SJCRH30 (cell line): ENCODE data around the gene CORIN. TPM values are rescaled to one million over a fixed set of nuclear protein-coding genes. Genes with fewer than 3 reads are reported as not detected.
A peak's percentile ranks its signal among the peaks of the same experiment; 100 is the strongest.
"Not testable (repeated sequence)": the region's sequence is repeated elsewhere in the genome, so short reads cannot be mapped to it uniquely, and the experiment has no call there.

Experiments
- DNase-seq, 2 experiments: peaks; one replicate each; pipeline ENCODE4 v3.0.0-alpha.2; 2015 to 2020
- H3K27ac ChIP-seq: fragments of 250-450 bp; sonication (Bioruptor Pico); 2 replicates; pipeline ENCODE4 v1.5.1; 2020; ENCODE audit warnings: mild to moderate bottlenecking, moderate library complexity
- H3K27me3 ChIP-seq: fragments of 250-450 bp; sonication (Bioruptor Pico); 2 replicates; pipeline ENCODE4 v1.5.1; 2020; ENCODE audit warnings: mild to moderate bottlenecking, moderate library complexity
- H3K36me3 ChIP-seq: fragments of 250-450 bp; sonication (Bioruptor Pico); 2 replicates; pipeline ENCODE4 v1.5.1; 2020; ENCODE audit warnings: mild to moderate bottlenecking, moderate library complexity
- H3K4me1 ChIP-seq: fragments of 250-450 bp; sonication (Bioruptor Pico); 2 replicates; pipeline ENCODE4 v1.5.1; 2020; ENCODE audit warnings: mild to moderate bottlenecking, moderate library complexity
- H3K4me3 ChIP-seq: fragments of 250-450 bp; sonication (Bioruptor Pico); 2 replicates; pipeline ENCODE4 v1.5.1; 2020; ENCODE audit warnings: mild to moderate bottlenecking, moderate library complexity
- H3K9me3 ChIP-seq: fragments of 250-450 bp; sonication (Bioruptor Pico); replicated peaks from 2 replicates; pipeline ENCODE4 v1.5.1; 2020; ENCODE audit warnings: mild to moderate bottlenecking, moderate library complexity
- total RNA-seq: library from RNA; depleted of rRNA; stranded (reverse); fragments of >200 nt; shearing (Covaris generic); gene quantifications from 2 replicates; pipeline ENCODE4 v1.2.3, GENCODE V29; 2014

Gene CORIN
- total RNA-seq, 1 experiment from 2014 or later: 0.38 TPM

- Histone ChIP-seq H3K36me3 (no peaks in the 10 kb centered on the region), H3K4me1 (no peaks in the 10 kb centered on the region), H3K9me3 (no peaks in the 10 kb centered on the region), H3K27me3 (peaks cover 1% of the 10 kb centered on the region; the same call in 1 of the 2 replicates), H3K4me3 (no peak overlapping the region), H3K27ac (no peak overlapping the region)
- DNase-seq: no peak
Measured at GRCh38 chr4:47711183-47711582, 126.7 kb downstream of the CORIN start.

- H3K9me3 ChIP-seq, H3K4me3 ChIP-seq, H3K27ac ChIP-seq, H3K4me1 ChIP-seq, H3K36me3 ChIP-seq, DNase-seq, H3K27me3 ChIP-seq: not testable (repeated sequence)
Measured at GRCh38 chr4:47706352-47706751, 131.5 kb downstream of the CORIN start.

DNA sequence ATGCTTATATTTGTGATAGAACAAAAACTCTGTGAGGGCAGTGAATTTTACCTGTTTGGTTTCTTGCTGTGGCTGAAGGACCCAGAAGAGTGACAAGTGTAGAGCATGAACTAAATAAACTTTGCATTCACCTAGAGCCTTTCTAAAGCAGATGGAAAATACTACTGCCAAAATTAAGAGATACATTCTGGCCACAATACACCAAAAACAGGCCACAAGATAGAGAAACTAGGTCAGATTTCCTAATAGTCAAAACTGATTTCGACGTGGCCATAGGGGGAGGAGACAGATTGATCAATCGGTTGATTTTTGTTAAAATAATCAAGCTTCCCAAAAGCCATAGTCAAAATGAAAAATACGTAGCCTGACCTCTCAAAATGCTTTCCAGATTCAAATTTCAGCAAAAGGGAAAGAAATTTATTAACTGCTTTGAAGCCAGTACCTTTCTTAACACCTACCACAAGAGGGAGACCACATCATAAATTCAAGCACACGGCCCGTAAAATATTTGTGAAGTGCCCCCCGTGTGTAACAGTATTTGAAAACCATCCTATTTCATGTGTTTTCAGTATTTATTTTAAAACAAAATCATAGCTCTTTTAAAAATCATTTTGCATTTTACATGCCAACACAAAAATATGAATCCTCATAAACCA is 132.4 kb downstream of the CORIN start:
- no peaks in the 10 kb centered on the region for H3K36me3 ChIP-seq
- peak in 1 of 2 experiments; percentile 15 for DNase-seq
- no peaks in the 10 kb centered on the region for H3K9me3 ChIP-seq
- no peak overlapping the region for H3K27ac ChIP-seq
- peaks cover 10% of the 10 kb centered on the region for H3K27me3 ChIP-seq
- H3K4me3 ChIP-seq: no peak overlapping the region
- H3K4me1 ChIP-seq: no peaks in the 10 kb centered on the region

- H3K9me3 ChIP-seq: no peaks in the 10 kb centered on the region
- DNase-seq: peak; percentile 14 to 39
Measured at GRCh38 chr4:47704693-47705325, 133.1 kb downstream of the CORIN start.

GRCh38 chr4:47703956-47704355 is 133.9 kb downstream of the CORIN start:
- no peaks in the 10 kb centered on the region for H3K9me3 ChIP-seq

More at GRCh38 chr4:47704693-47705325, 133.1 kb downstream of the CORIN start:
- Histone ChIP-seq H3K4me1 (no peaks in the 10 kb centered on the region), H3K36me3 (no peaks in the 10 kb centered on the region), H3K27ac (no peak overlapping the region), H3K27me3 (peaks cover 10% of the 10 kb centered on the region), H3K4me3 (no peak overlapping the region)

DNA sequence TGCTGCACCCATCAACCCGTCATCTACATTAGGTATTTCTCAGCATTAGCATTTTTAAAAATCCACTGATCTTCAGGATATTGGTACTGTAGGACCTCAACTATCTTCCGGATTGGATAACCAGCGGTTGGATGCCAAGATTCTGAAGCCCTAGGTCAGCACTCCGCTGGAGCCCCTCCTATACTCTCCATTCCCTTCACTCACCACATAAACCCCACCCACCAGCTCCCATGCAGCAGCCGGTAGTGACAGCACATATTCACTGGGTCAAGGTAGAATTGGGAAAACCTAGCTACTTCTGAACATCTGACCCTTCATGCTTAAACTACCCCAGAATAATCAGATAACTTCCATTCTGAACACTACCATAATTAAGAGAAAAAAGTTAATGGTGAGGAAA is 134.9 kb downstream of the CORIN start:
- H3K4me1 ChIP-seq: no peaks in the 10 kb centered on the region
- no peaks in the 10 kb centered on the region for H3K36me3 ChIP-seq
- peaks cover 10% of the 10 kb centered on the region for H3K27me3 ChIP-seq
- no peak overlapping the region for H3K27ac ChIP-seq
- no peak overlapping the region for H3K4me3 ChIP-seq
- H3K9me3 ChIP-seq: no peaks in the 10 kb centered on the region
- no peak for DNase-seq

More at GRCh38 chr4:47703956-47704355, 133.9 kb downstream of the CORIN start:
- Histone ChIP-seq H3K27me3 (peaks cover 10% of the 10 kb centered on the region), H3K4me3 (no peak overlapping the region), H3K36me3 (no peaks in the 10 kb centered on the region), H3K27ac (no peak overlapping the region), H3K4me1 (no peaks in the 10 kb centered on the region)
- no peak for DNase-seq

DNA sequence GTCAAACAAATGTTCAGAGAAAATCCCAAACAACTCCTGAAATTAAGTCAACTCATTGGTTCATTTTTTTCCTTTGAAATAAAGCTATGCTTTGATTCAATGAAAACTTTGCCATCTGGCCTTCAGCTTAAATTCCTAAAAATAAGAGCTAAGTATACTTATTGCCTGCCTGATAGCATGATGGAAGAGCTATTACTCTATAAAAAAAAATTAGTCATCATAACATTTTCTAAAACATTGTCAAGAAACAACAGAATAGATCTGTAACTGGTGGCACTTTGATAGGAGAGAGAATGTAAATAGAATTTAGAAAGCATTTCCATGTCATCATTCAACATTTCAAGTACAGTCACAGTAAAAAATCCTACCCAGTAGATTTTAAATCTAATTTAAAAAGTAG is 136.6 kb downstream of the CORIN start:
- H3K27ac ChIP-seq: no peak overlapping the region
- no peak for DNase-seq
- H3K27me3 ChIP-seq: peaks cover 10% of the 10 kb centered on the region; the same call in 1 of the 2 replicates
- H3K9me3 ChIP-seq: no peaks in the 10 kb centered on the region
- no peak overlapping the region for H3K4me3 ChIP-seq
- H3K4me1 ChIP-seq: no peaks in the 10 kb centered on the region
- no peaks in the 10 kb centered on the region for H3K36me3 ChIP-seq

DNA sequence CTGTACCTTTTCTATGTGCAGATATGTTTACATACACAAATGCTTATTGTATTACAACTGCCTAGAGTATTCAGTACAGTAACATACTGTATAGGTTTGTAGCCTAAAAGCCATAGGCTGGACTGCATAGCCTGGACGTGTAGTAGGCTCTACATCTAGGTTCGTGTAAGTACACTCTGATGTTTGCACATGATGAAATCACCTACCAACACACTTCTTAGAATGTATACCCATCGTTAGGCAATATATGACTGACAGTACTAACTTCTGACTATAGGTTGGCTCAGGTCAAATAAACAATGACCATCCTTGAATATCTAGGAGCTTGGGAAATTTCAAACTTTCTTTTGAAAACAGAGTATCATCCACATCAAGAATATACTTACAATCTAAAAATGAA is 139.0 kb downstream of the CORIN start:
- no peak for DNase-seq
- Histone ChIP-seq H3K36me3 (0 out of 2 replicates have a peak, but pooled peaks cover 1% of the 10 kb centered on the region), H3K4me1 (no peaks in the 10 kb centered on the region), H3K27me3 (no peaks in the 10 kb centered on the region), H3K27ac (no peak overlapping the region), H3K4me3 (no peak overlapping the region), H3K9me3 (no peaks in the 10 kb centered on the region)

DNA sequence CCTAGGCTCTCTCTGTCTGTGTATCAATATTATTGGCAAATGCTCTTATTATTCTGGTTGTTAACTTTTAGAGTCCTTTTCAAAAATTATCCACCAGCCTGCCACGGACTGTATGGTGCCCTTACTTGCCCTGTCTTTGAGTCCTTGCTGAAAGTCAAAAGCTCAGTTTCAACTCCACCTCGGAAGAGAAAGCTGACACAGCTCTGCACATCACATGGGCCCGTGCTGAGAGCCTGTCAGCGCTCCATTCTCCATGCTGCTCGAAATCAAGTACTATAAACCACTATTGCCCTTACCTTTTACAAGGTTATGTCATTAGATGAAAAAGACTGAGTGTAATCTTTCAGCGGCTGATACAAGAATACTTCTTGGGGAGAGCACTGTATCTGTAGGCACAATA is 141.0 kb downstream of the CORIN start:
- Histone ChIP-seq H3K27ac (no peak overlapping the region), H3K4me3 (no peak overlapping the region), H3K36me3 (0 out of 2 replicates have a peak, but pooled peaks cover 2% of the 10 kb centered on the region), H3K4me1 (no peaks in the 10 kb centered on the region), H3K9me3 (no peaks in the 10 kb centered on the region), H3K27me3 (no peaks in the 10 kb centered on the region)
- DNase-seq: no peak

DNA sequence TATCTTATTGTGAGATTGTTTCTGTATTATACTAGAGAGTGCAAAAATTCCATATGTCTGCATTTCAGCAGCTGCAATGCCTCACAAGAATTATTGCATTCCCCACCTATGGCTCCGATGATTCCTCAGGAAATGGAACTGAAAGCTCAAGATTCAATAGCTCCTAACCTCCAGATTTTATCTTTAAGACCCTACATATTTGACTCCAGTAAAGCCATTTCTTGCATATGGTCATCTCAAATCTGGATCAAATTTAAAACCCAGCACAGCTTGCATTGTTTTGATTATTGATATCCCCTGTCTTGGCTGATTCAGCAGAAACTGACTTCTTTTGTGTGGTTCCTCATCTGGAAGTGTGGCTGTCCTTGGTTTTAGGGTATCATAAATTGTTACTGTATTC is 142.6 kb downstream of the CORIN start:
- Histone ChIP-seq H3K4me1 (no peaks in the 10 kb centered on the region), H3K4me3 (no peak overlapping the region), H3K27ac (no peak overlapping the region), H3K36me3 (0 out of 2 replicates have a peak, but pooled peaks cover 2% of the 10 kb centered on the region), H3K27me3 (no peaks in the 10 kb centered on the region), H3K9me3 (no peaks in the 10 kb centered on the region)
- no peak for DNase-seq

DNA sequence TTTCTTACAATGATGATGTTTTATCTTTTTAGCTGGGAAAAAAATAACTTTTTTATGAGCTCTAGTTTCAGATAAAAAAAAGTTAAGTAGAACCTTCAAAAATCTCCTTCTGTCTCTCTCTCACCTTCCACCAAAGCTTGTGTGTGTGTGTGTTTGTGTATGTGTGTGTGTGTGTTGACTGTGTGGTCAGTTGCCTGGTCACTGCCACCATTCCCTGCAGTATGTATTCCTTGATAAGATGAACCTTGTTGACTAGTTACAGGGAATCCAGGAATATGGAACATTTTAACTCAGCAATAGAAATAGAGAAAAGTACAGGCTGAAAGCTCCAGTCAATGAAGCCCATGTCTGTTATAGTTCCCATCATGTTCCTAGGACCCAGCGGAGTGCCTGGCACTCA is 143.5 kb downstream of the CORIN start:
- no peak overlapping the region for H3K4me3 ChIP-seq
- H3K36me3 ChIP-seq: 0 out of 2 replicates have a peak, but pooled peaks cover 2% of the 10 kb centered on the region
- no peak for DNase-seq
- no peaks in the 10 kb centered on the region for H3K9me3 ChIP-seq
- H3K27me3 ChIP-seq: no peaks in the 10 kb centered on the region
- no peak overlapping the region for H3K27ac ChIP-seq
- H3K4me1 ChIP-seq: no peaks in the 10 kb centered on the region

DNA sequence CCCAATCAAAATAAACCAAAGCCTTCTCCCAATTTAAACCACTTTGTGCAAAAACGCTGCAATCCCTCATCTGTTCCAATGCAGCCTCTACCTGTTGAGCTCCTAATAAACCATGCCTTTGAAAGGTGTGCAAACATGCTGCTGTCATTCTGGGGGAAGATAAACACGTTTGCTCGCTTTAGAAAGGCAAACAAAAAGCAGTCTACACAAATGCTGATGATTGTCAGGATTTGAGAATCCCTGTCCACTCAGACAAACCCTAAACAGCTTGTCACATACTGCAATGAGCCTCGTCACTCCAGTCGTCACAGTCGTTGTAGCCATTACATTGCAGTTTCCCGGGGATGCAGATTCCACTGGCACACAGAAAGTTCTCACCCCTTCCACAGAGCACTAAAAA is 145.2 kb downstream of the CORIN start:
- Histone ChIP-seq H3K27ac (no peak overlapping the region), H3K4me3 (no peak overlapping the region), H3K4me1 (no peaks in the 10 kb centered on the region), H3K9me3 (no peaks in the 10 kb centered on the region), H3K36me3 (0 out of 2 replicates have a peak, but pooled peaks cover 2% of the 10 kb centered on the region), H3K27me3 (no peaks in the 10 kb centered on the region)
- no peak for DNase-seq

DNA sequence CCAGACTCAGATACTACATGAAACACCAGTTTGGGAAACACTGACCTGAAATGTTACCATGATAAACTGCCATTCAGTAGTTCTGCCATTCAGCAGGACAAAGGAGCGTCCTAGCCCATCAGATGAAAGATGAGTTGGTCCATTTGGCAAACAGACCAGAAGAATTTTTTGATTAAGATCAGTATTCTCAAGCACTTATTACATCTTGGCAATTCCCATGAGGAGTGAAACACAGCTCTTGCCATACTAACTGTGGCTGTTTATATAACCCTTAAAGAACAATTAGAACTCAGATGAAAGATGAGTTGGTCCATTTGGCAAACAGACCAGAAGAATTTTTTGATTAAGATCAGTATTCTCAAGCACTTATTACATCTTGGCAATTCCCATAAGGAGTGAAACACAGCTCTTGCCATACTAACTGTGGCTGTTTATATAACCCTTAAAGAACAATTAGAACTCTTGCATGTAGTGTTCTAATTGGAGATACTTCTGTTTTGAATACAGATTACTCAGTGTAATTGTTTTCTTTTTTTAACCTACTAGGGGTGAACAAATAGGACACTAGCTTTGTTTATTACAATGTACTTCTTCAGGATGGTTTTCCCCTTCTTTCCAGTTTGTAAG is 146.0 kb downstream of the CORIN start:
- not testable (repeated sequence) for H3K4me1 ChIP-seq, H3K4me3 ChIP-seq, DNase-seq, H3K27ac ChIP-seq, H3K36me3 ChIP-seq, H3K9me3 ChIP-seq, H3K27me3 ChIP-seq

- Histone ChIP-seq H3K4me1 (no peaks in the 10 kb centered on the region), H3K9me3 (no peaks in the 10 kb centered on the region), H3K4me3 (no peak overlapping the region), H3K36me3 (0 out of 2 replicates have a peak, but pooled peaks cover 2% of the 10 kb centered on the region), H3K27me3 (no peaks in the 10 kb centered on the region), H3K27ac (no peak overlapping the region)
- no peak for DNase-seq
Measured at GRCh38 chr4:47690611-47691010, 147.3 kb downstream of the CORIN start.

- no peak overlapping the region for H3K4me3 ChIP-seq
- no peaks in the 10 kb centered on the region for H3K4me1 ChIP-seq
- H3K36me3 ChIP-seq: no peaks in the 10 kb centered on the region
- H3K27ac ChIP-seq: no peak overlapping the region
- H3K27me3 ChIP-seq: 0 out of 2 replicates have a peak, but pooled peaks cover 3% of the 10 kb centered on the region
- peak; percentile 35 to 71 for DNase-seq
- H3K9me3 ChIP-seq: no peaks in the 10 kb centered on the region
Measured at GRCh38 chr4:47686294-47686872, 151.5 kb downstream of the CORIN start.
